NCI-H1417 (cell line): ENCODE results near the gene ENO2.

Experiments used
- DNase-seq, 3 experiments: peaks; one replicate each; lab custom pipeline; 2025; lab: John Stamatoyannopoulos, UW

Gene ENO2

GRCh38 chr12:6912164-6912935, 2.0 kb upstream of the ENO2 start:
- no peak for DNase-seq

- peak; percentile 51 to 76 (median 74) for DNase-seq
Measured at GRCh38 chr12:6914947-6915788, 788 bp downstream of the ENO2 start.

DNA sequence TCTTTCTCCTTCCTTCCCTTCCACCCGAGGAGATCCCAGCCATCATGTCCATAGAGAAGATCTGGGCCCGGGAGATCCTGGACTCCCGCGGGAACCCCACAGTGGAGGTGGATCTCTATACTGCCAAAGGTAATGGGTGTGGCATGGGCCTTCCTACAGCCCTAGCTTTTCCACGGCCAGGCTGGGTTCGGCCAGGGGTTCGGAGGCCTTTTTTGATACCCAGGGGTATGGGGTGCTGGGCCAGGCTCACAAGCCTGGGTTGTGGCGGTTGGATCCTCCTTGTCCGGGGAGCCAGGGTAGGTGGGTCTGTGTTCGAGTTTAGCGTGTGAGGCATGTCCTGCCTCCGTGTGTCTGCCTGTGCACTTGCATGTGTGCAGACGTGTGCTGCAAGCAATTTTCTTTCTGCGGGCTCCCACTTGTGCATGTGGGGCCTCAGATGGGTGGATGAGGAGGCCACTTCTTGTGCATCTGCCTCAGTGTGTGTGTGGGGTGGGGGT, 1.5 kb downstream of the ENO2 start:
- DNase-seq, result no peak

- no peak for DNase-seq
Measured at GRCh38 chr12:6916426-6917200, 2.2 kb downstream of the ENO2 start.

- DNase-seq, result no peak
Measured at GRCh38 chr12:6917491-6918231, 3.3 kb downstream of the ENO2 start.

- no peak for DNase-seq
Measured at GRCh38 chr12:6919588-6919987, 5.2 kb downstream of the ENO2 start.

DNA sequence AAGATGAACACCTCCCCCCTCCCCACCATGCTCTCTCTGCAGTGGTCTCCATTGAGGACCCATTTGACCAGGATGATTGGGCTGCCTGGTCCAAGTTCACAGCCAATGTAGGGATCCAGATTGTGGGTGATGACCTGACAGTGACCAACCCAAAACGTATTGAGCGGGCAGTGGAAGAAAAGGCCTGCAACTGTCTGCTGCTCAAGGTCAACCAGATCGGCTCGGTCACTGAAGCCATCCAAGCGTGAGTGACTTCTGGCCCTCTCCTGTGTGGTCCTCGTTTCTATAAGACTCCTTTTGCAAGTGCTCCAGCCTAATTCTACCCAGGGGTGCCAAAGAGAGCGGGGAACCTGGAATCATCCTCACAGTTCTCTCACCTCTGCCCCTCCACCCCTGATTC, 7.2 kb downstream of the ENO2 start:
- DNase-seq, result no peak

- DNase-seq, result no peak
Measured at GRCh38 chr12:6921996-6922946, 7.9 kb downstream of the ENO2 start.

DNA sequence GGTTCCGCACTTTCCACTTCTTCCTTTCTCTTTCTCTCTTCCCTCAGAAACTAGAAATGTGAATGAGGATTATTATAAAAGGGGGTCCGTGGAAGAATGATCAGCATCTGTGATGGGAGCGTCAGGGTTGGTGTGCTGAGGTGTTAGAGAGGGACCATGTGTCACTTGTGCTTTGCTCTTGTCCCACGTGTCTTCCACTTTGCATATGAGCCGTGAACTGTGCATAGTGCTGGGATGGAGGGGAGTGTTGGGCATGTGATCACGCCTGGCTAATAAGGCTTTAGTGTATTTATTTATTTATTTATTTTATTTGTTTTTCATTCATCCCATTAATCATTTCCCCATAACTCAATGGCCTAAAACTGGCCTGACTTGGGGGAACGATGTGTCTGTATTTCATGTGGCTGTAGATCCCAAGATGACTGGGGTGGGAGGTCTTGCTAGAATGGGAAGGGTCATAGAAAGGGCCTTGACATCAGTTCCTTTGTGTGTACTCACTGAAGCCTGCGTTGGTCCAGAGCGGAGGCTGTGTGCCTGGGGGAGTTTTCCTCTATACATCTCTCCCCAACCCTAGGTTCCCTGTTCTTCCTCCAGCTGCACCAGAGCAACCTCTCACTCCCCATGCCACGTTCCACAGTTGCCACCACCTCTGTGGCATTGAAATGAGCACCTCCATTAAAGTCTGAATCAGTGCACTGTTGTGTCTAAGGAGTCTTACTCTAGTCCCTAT, 8.8 kb downstream of the ENO2 start:
- DNase-seq, result no peak

GRCh38 chr12:6923851-6924250, 9.5 kb downstream of the ENO2 start:
- no peak for DNase-seq

DNA sequence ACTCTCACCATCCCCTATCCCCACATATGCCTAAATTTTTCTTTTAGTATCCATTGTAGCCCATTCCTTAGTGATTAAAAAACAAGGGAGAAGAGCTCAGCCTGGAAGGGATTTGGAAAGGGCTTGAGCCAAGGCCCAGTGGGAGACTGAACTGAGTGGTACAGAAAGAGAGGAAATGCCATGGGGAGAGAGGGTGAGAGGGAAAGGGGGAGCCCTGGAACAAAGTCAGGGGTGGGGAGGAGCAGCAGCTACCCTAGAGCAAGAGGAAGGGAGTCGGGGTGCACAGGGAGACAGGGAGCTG, 10.8 kb downstream of the ENO2 start:
- peak in 1 of 3 experiments; percentile 58 for DNase-seq

DNA sequence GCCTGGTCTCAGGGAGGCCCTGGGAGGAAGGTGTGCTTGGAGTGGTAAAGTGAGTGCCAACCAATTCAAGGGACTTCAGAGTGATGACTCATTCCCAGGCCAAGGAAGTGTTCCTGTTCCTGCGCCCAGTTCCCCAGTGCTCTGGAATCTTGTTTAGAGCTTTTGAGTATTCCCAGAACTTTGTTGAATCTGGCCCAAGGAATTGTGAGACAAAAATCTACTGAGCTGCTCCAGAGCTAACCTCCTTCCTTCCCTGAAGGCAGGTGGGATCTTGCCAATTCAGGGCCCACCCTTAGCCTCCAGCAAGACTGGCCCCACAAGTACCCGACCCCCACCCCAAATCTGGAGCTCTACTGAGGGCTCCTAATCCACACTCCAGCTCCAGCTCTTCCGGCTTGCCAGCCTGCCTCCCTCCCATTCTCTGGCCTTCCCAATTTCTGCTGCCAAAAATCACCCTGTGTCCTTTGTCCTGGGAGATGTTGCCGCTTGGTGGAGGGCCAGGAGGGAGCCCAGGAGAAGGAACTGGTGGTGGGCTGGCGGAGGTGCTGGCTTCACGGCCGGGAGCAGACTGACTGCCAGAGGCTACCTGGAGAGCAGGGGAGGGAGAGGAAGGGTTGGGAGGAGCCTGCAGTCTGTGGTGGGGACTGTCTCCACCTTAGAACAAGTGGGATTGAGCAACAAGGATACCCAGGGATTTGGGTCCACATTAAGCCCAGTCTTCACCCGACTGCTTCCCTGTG, 11.3 kb downstream of the ENO2 start:
- peak in 2 of 3 experiments; percentile 46 to 49 for DNase-seq

- DNase-seq, result peak; percentile 52 to 86 (median 85)
Measured at GRCh38 chr12:6927379-6928021, 13.1 kb downstream of the ENO2 start, which contains the start of gene ATN1. Gene ATN1 (plus strand): TSS chr12:6927959. CDS start chr12:6934002, 6,043 bp downstream.

DNA sequence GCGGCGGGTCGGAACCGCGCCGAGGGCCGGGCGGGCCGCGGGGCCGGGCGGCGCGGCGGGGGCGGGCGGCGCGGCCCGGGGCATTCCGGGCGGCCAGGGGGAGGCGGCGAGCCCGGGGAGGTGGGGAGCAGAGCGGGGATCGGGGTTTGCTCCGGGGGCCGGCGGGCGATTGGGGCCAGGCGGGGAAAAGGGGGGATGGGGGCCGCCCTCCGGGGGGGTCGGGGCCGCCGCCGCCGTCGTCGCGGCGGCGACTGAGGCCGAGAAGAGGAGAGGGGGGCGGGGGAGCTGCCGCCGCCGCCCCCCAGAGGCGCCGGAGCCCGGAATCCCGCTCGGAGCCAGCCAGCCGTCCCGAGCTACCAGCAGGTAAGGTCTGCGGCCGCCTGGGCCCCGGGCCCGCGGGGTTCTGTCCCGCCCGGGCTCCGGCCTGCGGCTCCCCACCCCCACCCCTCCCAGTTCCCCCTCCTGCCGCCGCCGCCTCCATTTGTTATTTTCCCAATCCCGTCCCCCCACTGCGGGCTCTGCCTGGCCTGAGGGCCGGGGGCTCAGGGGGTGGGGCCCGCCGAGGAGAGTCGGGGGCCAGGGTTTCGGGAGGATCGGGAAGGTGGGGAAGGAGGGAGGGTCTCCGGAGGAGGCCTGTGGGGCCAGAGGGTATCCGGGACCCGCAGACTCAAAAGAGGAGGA, 13.8 kb downstream of the ENO2 start:
- DNase-seq, result peak in 2 of 3 experiments; percentile 62 to 63

- peak in 2 of 3 experiments; percentile 35 to 63 for DNase-seq
Measured at GRCh38 chr12:6928703-6929407, 14.5 kb downstream of the ENO2 start.

- DNase-seq, result no peak
Measured at GRCh38 chr12:6929466-6930452, 15.4 kb downstream of the ENO2 start.
